ENCODE data around the gene FCAMR. TPM values are rescaled to one million over a fixed set of nuclear protein-coding genes. Genes with fewer than 3 reads are reported as not detected.

Gene FCAMR
- total and polyA plus RNA-seq, 2 of the 4 experiments (the other 2 are of a cell fraction), result not detected

- Histone ChIP-seq H2AFZ (replicated peaks; ENCODE audit: low read length, poor library complexity) (no peak overlapping the region), H3K9ac (ENCODE audit: low read depth, low read length) (no peak overlapping the region), H3K36me3 (ENCODE audit: control insufficient read depth, insufficient read depth, low read length) (no peaks in the 10 kb centered on the region), H3K27ac (ENCODE audit: insufficient read depth, low read length) (no peak overlapping the region), H3K4me2 (ENCODE audit: low read depth, low read length) (no peak overlapping the region), H4K20me1 (ENCODE audit: insufficient read depth, low read length) (no peaks in the 10 kb centered on the region), H3K4ac (ENCODE audit: low read depth, low read length) (no peak overlapping the region), H3K9me3 (ENCODE audit: control insufficient read depth, insufficient read depth, low read length) (no peaks in the 10 kb centered on the region), H2BK20ac (ENCODE audit: low read depth, low read length) (no peak overlapping the region), H3K4me3 (ENCODE audit: insufficient read depth, low read depth, low read length) (no peak overlapping the region), H3K23ac (ENCODE audit: low read depth, low read length) (no peak overlapping the region), H3K4me1 (ENCODE audit: control insufficient read depth, insufficient read depth, low read length) (no peaks in the 10 kb centered on the region), H4K91ac (ENCODE audit: insufficient read depth, low read depth, low read length) (no peak overlapping the region), H3K79me1 (ENCODE audit: low read depth in 1 of 2, low read length in 2 of 2) (no peaks in the 10 kb centered on the region), H2BK15ac (ENCODE audit: low read depth, low read length) (no peak overlapping the region), H4K8ac (ENCODE audit: low read depth in 2 of 2, low read length in 2 of 2) (no peak overlapping the region), H2BK120ac (ENCODE audit: low read depth, low read length) (no peak overlapping the region), H4K5ac (ENCODE audit: low read depth, low read length) (no peak overlapping the region), H3K27me3 (ENCODE audit: control insufficient read depth, insufficient read depth, low read length) (peaks cover 46% of the 10 kb centered on the region), H3K18ac (ENCODE audit: low read depth, low read length) (no peak overlapping the region), H3K9me1 (ENCODE audit: insufficient read depth, low read length) (0 out of 2 replicates have a peak, but pooled peaks cover 2% of the 10 kb centered on the region), H2AK9ac (replicated peaks; ENCODE audit: low read depth, low read length, poor library complexity) (no peak overlapping the region), H2BK5ac (ENCODE audit: low read depth, low read length, poor library complexity, severe bottlenecking) (no peak overlapping the region), H2AK5ac (ENCODE audit: low read depth, low read length) (no peak overlapping the region), H3K14ac (replicated peaks; ENCODE audit: low read depth, low read length) (no peak overlapping the region), H3K56ac (ENCODE audit: extremely low read depth, insufficient read depth, low read length) (no peak overlapping the region)
- intact Hi-C loops (cut with micrococcal nuclease), result no loop called here
- no CpG with 5 or more reads among the region's 2 CpGs for whole genome bisulfite sequencing, 2 experiments (ENCODE audit: extremely low coverage in 2 of 2, insufficient read length in 1 of 2)
- CTCF ChIA-PET, result interaction anchor here (1.6 kb wide), 1 partner anchor 11 kb away, joined by 12 read pairs; no protein-coding TSS in a partner anchor
- ATAC-seq (ENCODE audit: low read depth) (no peak), DNase-seq (no peak)
- TF ChIP-seq BHLHE40 (IDR thresholded peaks at IDR 0.05; ENCODE audit: low read depth, low read length), result no peak
- TF ChIP-seq CEBPB (IDR thresholded peaks at IDR 0.05; ENCODE audit: low read depth, low read length), result no peak
- no peak for TF ChIP-seq CTCF (conservative IDR thresholded peaks at IDR 0.05; ENCODE audit: low read depth, low read length)
- TF ChIP-seq USF2 (IDR thresholded peaks at IDR 0.05; ENCODE audit: low read depth, low read length), result no peak
- TF ChIP-seq RCOR1 (IDR thresholded peaks at IDR 0.05; ENCODE audit: insufficient replicate concordance, low read length), result no peak
- TF ChIP-seq FOS (IDR thresholded peaks at IDR 0.05; ENCODE audit: low read depth, low read length), result no peak
- no peak for TF ChIP-seq MXI1 (IDR thresholded peaks at IDR 0.05; ENCODE audit: borderline replicate concordance, low read depth, low read length)
- TF ChIP-seq RAD21 (IDR thresholded peaks at IDR 0.05; ENCODE audit: low read length), result no peak
- TF ChIP-seq MAFK (IDR thresholded peaks at IDR 0.05; ENCODE audit: low read depth, low read length), result no peak
- TF ChIP-seq SMC3 (IDR thresholded peaks at IDR 0.05; ENCODE audit: low read depth, low read length), result no peak
- TF ChIP-seq POLR2A (IDR thresholded peaks at IDR 0.05; ENCODE audit: low read depth, low read length), result no peak
- TF ChIP-seq CHD1 (IDR thresholded peaks at IDR 0.05; ENCODE audit: low read depth, low read length), result no peak
- TF ChIP-seq MAZ (IDR thresholded peaks at IDR 0.05; ENCODE audit: borderline replicate concordance, low read depth, low read length), result no peak
- dilution Hi-C loops (cut with HindIII; ENCODE audit: low sequenced_read_pairs, unreplicated experiment), result no loop called here
- no TSS peak for BruUV-seq (replicated peaks)
- in situ Hi-C loops (cut with MboI; ENCODE audit: low sequenced_read_pairs), result no loop called here
- POLR2A ChIA-PET (ENCODE audit: unreplicated experiment), result no interaction called here
These were observed 882 bp upstream of the FCAMR start for GRCh38 chr1:206971029-206971655.

Data from IMR-90 (cell line).